HG03354 (cell line): Measurements from ENCODE around the gene TAP2.

Experiments
- ATAC-seq: cut with Tn5 transposase; IDR thresholded peaks from one replicate; pipeline ENCODE4 v1.9.1; 2021; ENCODE audit warnings: mild to moderate bottlenecking; ENCODE audit not compliant: unreplicated experiment, poor library complexity, severe bottlenecking

TAP2 gene

DNA sequence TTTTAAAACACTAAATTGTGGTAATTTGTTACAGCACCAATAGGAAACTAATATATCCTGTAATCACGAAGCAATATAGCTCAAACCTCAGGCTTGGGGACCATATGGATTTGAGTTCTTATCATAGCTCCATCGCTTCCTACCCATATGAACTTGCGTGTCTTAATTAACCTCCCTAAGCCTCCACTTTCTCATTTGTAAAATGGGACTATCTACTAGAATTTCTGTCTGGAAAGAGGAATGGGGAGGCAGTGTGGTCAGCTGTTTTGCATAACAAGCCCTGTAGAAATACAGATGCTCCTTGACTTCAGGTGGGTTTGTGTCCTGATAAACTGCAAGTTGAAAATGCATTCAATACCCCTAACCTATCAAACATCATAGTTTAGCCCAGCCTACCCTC is 38.8 kb downstream of the TAP2 start:
- no peak for ATAC-seq

- no peak for ATAC-seq
Observed at GRCh38 chr6:32799168-32799567, 39.4 kb downstream of the TAP2 start.

DNA sequence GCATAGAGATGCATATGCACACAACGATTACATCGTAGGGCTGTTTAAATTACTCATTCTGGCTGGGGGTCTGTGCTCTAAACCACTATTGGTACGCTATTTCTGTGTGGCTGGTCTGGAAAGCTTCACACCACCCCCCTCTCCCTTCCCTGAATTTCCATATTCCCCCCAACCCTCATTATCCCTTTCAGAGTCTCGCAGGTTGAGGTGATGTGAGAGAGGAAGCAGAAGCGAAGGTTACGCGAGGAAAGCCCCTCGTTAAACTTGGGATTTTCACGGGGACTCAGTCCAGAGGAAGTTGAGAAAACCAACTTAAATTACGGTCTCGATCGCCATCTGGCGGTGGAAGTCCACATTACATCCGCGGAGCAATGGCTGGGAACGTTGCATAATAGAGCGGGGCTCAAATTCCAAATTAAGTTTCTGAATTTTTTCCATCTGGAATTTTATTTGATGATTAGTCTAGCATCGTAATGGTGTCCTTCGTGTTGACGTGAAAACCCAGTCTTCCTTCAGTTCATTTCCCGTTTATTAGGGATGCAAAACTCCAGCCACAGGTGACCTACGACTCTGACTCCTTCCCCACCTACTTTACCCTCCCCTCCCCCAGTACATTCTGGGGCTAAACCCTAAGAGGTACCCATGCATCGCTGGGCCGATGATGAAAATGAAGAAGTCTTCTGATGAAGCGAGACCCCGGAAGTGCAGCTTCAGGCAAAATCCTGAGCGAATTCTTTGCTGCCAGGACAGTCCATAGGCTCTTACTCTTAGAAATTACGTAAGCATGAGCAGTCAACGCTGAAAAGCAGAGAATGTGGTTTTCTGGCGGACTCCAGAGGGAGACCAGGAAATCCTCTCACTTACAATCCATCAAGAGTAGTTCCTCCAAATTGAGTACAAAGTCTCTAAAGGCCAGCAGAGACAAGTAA is 41.4 kb downstream of the TAP2 start:
- ATAC-seq, result no peak

- ATAC-seq, result no peak
Observed at GRCh38 chr6:32794510-32794909, 44.0 kb downstream of the TAP2 start.

DNA sequence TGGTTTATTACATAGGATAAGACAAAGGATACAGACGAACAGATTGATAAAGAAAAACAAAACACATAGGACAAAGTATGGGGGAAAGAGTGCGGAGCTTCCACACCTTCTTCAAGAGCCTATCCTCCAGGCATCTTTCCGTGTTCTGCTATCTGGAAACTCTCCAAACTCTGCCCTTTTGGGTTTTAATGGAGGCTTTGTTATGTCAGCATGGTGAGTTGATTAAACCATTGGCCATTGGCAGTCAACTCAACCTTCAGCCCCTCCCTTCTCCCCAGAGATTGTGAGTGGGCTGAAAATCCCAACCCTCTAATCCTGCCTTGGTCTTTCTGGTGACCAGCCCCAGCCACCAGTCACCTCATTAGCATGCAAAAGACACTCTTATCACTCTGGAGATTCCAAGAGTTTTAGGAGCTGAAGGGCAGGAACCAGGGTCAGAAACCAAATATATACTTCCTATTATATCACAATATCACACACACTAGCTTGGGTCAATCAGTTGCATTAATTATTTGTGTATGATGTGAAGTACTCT is 45.6 kb downstream of the TAP2 start:
- no peak for ATAC-seq

- no peak for ATAC-seq
Observed at GRCh38 chr6:32790306-32790705, 48.2 kb downstream of the TAP2 start.
